GM18519 (cell line): ENCODE data around the gene DENND4A.
"Not testable (repeated sequence)": the region's sequence is repeated elsewhere in the genome, so short reads cannot be mapped to it uniquely, and the experiment has no call there.

Experiments used
- ATAC-seq: cut with Tn5 transposase; IDR thresholded peaks from one replicate; pipeline ENCODE4 v1.9.1; 2021; ENCODE audit warnings: mild to moderate bottlenecking, moderate library complexity; ENCODE audit not compliant: unreplicated experiment, low FRiP score

DENND4A gene

DNA sequence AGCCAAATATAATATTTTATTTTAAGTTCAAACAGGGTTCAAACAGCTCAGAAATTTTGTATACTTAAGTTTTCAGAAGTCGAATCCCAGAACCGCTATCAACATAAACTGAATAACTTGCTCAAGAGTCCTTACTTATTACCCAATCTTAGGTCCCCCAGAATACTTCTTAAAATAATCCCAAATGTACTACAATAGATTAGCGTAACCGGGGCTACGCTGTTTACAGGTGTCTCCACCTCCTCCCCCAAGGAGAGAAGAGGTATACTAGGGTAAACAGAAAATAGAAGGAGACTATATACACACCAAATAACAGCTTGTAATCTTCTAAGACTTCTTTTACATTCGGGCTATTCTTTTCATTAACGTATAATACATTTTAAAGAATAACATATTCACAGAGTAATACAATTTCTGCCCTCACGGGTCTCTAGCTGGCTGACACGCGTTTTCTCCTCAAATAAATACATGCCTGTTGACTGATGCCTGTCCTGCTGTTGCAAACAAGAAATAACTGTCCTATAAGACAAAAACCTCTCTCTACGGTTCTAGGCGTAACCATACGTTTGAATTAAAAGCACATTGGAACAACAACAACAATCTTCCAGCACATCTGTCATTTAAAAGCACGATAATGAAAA lies 1.3 kb downstream of the DENND4A start:
- no peak for ATAC-seq

DNA sequence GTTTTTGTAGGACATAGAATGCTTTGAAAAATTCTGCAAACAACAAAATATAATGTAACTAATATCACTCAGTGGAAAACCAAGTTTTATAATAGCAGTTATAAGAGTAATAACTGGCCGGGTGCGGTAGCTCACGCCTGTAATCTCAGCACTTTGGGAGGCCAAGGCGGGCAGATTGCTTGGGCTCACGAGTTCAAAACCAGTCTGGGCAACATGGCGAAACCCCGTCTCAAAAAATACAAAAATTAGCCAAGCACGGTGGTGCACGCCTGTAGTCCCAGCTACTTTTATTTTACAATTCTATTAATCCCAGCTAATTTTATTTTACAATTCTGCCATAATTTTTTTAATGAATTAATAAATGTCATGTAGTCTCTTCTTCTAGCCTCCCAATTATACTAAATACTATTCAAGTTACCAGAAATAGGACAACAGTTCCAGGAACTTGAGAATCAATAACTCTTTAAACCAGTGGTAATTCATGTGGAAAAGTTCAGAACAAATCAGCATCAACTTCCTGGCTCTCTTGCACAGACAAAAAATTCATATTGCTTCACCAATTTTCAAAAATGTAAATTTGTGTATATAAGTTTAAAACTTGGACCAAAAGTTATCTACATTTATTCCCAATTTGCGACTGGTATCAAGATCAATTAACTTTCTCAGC lies 2.2 kb downstream of the DENND4A start:
- no peak for ATAC-seq

DNA sequence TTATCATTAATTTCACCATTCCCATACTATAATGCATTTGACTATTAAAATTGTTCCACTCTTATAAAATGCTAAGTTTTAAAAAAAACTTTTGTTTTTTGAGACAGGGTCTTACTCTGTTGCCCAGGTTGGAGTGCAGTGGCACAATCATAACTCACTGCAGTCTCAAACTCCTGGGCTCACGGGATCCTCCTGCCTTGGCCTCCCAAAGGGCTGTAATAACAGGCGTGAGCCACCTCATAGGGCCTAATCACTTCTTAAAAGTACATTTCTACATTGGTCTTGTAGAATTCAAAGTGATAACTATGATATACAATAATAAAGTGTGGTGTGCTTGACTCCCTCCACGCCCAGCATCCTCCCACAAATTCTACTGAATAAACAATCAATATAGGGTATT lies 3.0 kb downstream of the DENND4A start:
- no peak for ATAC-seq

DNA sequence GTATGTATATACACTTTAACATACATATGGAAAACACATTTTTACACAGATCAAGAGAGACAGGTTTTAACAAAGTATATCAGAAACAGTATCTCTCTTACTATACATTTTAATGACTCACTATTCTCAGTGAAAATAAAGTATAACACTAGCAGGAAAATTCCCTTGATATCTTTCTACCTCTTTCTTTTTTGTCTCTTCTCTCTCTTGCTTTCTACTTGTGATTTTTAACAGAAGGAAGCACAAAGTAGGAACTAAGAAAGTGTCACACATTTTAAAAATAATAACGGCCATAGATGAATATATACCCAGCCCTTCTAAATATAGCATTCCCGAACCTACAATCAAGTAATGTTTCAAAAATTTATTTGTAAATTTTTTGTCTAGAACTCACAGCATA lies 4.8 kb downstream of the DENND4A start:
- no peak for ATAC-seq

DNA sequence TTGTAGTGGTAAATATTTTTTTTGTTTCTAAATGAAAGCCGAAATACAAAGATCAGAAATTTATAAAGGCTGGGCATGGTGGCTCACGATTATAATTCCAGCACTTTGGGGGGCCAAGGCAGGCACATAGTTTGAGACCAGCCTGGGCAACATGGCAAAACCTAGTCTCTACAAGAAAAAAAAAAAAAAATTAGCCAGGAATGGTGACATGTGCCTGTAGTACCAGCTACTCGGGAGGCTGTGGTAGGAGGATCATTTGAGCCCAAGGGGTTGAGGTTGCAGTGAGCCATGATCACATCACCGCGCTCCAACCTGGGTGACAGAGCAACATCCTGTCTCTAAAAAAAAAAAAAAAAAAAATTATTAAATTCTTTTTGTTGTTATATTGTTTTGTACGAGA lies 6.9 kb downstream of the DENND4A start:
- ATAC-seq = no peak

DNA sequence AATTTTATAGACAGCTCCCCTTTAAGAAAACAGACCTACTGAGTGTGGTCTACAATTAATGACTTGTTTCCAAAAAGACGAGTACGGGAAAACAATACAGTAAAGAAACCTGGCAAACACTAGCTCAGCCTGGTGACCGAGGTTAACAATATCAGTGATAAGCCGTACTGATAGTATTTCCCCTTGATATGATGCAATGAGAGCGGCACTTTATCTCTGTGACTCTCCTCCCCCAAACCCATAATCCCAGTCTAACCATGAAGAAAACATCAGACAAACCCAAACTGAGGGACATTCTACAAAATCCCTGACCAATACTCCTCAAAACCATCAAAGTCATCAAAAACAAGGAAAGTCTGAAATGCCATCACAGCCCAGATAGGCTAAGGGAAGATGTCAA lies 8.2 kb downstream of the DENND4A start:
- no peak for ATAC-seq

DNA sequence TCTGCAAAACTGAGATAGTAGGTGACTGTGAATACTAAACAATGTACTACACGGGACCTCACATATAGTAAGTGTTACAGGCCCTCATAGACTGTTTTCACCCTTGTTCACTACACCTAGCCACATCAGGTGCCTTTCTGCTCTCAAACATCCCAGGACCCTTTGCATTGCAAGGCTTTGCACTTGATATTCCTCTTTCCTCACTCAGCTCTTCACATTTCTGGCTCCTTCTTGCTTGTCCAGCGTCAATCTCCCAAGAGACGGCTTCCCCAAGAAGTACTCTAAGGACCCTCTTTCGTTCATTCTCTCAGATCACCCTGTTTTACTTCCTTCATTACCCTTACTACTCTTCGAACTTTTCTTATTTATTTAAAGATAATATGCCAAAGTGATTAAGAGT lies 10.0 kb downstream of the DENND4A start:
- no peak for ATAC-seq

DNA sequence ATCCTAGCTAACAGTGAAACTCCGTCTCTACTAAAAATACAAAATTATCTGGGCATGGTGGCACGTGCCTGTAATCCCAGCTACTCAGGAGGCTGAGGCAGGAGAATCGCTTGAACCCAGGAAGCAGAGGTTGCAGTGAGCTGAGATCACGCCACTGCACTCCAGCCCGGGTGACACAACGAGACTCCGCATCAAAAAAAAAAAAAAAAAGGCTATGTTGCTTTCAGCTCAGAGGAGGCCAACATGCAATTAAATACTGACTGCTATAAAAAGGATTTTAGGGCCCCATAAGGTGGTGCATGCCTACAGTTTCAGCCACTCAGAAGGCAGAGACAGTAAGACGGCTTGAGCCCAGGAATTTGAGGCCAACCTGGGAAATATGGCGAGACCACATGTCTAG lies 13.4 kb downstream of the DENND4A start:
- ATAC-seq = not testable (repeated sequence)

DNA sequence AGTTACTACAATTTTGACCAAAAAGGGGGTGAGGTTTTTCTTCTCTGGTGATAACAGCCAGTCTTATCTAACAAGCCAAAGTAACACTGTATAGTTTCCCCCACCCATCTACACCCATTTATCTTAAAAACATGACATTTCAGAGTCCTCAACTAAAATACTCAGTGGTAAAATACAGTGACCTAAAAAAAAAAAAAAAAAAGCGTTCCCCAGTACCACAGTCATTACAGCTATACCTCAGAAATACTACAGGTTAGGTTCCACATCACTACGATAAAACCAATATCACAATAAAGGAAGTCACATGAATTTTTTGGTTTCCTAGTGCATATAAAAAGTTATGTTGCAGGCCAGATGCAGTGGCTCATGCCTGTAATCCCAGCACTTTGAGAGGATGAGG lies 13.8 kb downstream of the DENND4A start:
- no peak for ATAC-seq

DNA sequence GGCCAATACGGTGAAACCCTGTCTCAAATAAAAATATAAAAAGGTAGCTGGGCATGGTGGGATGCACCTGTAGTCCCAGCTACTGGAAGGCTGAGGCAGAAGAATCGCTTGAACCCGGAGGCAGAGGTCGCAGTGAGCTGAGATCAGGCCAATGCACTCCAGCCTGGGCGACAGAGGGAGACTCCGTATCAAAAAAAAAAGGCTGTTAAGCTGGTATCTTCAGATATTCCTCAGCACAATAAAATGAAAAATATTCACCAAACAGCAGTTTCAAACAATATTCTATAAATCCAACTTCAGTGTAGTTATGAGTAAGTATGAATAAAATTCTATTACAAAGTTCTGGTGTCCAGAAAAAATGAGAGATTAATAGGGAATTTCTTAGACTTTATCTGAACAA lies 14.2 kb downstream of the DENND4A start:
- ATAC-seq = no peak

DNA sequence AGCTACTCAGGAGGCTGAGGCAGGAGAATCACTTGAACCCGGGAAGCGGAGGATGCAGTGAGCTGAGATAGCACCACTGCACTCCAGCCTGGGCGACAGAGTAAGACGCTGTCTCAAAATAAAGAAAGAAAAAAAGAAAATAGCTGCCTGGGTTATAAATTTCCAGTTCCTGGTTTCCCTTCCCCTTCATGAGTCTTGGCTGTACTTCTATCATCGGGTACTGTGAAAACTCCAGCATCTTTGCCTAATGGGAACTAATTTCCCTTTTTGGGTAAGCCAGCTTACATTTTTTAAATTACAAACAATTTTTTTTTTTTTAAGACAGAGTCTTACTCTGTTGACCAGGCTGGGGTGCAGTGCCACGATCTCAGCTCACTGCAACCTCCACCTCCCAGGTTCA lies 15.0 kb downstream of the DENND4A start:
- ATAC-seq = no peak

DNA sequence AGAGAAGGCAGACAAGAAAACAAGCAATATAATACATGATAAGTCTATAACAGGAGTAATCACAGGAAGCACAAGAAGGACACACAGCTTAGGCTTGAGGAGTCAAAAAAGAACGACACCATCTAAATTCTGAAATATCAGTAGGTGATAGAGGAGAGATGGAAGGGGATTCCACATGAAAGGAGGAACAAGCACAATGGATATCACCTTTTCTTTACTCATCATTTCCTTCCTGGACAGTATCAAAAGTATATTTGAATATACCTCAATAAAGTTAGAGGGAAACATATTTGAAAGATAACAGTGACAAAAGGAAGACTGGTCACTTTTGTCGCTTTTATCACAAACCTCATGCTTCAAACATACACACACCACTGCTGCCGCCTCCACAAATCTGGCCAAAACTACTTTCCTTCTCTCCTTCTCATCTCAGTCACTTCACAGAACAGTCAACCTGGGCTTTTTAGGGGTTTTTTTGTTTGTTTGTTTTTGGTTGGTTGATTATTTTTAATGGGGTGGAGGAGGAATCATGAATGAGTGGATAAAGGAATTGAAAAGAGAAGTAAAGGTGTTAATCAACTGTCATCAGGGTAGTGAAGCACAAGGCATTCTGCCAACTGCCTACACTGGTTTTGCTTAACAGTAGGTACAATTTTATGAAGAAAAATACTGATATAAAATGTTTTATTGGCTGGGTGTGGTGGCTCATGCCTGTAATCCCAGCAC lies 18.5 kb downstream of the DENND4A start:
- ATAC-seq = peak; percentile 32

DNA sequence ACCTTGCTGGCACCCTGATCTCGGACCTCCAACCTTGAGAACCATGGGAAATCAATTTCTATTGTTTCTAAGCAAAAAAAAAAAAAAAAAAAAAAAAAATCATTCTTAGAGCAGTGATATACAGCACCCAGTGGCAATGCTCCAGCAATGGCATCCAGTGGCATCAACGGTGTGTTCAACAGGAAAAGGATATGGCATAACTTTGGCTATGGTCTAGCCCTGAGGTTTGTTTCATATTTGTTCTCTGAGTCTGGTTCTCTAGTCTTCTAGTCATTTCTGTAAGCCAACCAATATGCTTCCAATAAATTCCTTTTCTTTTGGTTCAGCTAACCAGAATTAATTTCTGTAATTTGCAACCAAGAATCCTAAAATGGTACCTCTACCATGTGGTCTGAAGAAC lies 19.2 kb downstream of the DENND4A start:
- no peak for ATAC-seq

DNA sequence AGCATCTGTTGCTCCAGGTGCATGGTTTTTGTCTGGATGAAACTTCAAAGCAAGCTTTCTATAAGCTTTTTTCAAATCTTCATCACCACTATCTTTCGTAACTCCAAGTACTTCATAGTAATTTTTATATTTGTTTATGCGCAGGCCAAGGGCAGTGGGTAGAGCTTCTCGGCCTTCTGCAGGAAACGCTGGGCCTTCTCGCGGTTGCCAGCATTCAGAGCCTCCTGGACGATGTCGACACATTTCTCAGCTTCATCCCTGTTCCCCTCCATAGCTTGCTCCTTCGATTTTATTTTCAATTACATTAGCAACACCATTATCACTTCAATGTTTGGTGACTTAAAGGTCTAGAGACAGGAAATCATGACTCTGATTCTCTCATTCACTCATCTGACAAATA lies 20.2 kb downstream of the DENND4A start:
- no peak for ATAC-seq

DNA sequence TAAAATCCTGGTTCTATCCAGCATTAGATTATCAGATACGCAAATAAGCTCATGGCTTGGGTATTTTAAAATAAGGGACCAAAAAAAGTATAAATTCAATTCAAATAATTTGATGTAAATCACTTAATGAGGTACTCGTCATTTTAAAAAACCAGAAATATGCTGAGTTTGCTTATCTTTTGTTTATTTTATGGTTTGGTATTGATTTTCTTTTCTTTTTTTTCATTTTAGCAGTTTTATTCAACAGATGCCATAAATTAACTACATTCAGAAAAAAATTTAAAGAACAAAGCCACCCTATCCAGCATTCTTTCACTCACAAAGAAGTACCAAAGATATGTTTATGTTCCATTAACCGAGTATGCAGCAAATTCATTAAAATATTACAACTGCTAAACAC lies 22.6 kb downstream of the DENND4A start:
- ATAC-seq = no peak

DNA sequence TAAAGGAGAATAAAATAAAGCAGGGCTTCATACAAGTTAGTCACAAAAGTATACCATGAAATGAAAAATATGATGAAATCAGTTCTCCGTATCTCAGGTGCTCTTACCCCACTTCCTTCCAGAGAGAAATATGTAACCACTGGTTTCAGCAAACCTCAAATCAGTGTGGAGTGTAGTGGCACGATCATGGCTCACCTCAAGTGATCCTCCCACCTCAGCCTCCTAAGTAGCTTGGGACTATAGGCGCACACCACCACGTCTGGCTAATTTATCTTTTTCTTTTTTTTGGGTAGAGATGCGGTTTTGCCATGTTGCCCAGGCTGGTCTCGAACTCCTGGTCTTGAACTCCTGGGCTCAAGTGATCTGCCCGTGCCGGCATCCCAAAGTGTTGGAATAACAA lies 24.2 kb downstream of the DENND4A start:
- ATAC-seq = no peak

DNA sequence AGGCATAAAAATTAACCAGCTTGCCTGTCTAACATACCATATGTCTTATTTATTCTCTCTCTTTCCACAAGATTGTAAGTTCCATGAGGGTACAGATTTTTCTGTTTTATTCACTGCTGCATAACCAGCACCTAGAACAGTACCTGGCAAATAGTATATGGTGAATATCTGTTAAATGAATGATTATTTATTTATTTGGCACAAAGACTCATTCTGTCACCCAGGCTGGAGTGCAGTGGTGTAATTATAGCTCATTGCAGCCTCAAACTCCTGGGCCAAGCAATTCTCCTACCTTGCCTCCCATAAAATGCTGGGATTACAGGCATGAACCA lies 24.9 kb downstream of the DENND4A start:
- no peak for ATAC-seq

DNA sequence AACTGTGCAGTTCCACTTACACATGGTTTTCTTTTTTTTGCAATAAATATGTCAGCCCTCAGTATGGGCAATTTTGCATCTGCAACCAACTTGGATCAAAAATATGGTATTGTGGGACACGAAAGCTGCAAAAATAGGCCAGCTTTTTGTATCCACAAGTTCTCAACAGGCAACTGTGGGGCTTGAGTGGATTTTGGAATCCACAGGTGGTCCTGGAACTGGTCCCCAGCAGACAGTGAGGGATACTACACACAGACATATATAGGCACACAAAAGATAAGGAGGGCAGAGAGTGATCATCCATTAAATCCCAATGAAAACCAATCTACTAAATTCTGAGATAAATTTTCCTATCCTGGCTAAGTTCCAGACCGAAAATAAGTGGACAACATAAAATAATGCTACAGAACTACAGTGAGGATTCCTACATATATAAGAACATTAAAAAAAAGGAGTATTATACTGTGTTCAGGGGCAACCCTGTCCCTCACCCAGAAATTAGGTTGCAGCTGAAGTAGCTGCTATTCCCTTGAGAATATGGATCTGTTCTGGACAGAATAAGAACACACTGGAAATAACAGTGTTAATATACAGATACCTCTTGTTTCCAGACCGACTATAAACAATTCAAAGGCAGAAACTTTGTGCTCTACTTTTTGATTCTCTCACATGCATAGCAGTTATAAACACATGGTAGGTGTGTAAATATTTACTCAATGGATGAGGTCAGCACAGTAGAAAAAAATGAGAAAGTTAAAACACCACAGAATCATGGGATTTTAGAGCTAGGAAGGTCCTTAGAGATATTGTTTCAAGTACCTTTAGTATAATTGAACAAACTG lies 25.4 kb downstream of the DENND4A start:
- no peak for ATAC-seq

DNA sequence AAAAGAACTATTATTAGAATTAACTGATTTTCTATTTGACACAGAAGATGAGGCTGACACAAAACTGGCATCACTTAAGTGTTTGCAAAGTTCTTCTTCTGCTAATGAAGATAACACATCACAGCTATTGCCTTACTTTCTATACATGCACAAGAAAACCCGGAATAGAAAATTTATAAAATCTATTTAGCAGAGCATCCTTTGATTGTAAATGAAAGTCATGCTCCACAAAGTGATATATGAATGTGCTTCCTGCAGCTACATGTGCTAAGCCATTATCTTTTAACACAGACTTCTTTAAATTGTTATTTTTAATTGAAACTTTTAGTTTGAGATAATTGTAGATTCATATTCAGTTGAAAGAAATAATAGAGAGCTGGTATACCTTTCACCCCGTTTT lies 27.0 kb downstream of the DENND4A start:
- ATAC-seq = no peak

DNA sequence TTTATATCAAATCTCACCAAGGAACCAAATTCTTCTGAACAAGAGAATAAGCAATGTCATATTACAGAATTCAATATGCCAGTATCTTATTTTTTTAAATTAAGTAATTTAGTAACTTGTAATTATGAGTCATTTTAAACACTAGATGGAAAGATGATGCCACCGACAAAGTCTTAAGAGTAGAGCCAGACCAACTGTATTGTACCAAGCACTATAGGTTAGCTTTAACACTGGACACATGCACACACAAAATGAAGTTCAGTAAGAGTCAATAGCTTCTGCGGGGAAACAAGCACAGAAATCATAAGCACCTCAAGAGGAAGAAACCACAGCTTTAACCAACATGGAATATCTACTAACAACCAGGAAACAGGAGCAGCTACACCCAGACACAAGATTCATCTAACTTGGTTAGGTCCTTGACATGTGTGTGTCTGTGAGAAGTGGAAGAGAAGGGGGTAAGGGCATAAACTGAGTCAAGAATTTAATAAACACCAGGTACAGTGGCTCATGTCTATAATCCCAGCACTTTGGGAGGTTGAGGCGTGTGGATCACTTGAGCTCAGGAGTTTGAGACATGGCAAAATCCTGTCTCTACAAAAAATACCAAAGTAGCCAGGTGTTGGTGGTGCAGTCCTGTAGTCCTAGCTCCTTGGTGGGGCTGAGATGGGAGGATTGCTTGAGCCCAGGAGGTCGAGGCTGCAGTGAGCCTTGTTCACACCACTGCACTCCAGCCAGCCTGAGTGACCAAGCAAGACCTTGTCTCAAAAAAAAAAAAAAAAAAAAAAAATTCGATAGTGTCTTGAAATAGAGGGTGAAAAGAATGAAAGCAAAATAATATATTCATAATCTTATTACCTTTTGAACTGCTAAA lies 28.9 kb downstream of the DENND4A start:
- no peak for ATAC-seq
